GM12865 (cell line): Measurements from ENCODE around the gene TRPV6.

Experiments used
- DNase-seq: peaks from one replicate; pipeline ENCODE4 v3.0.0; 2010; ENCODE audit warnings: low read depth
- H3K4me3 ChIP-seq: 2 replicates; pipeline ENCODE4 v1.5.1; 2011; ENCODE audit warnings: mild to moderate bottlenecking, low read depth, low read length, control low read depth
- TF ChIP-seq, protein P1 (sequence below): IDR thresholded peaks from 2 replicates; pipeline ENCODE4 v1.5.1; 2011; ENCODE audit warnings: low read length, control low read depth, low read depth, inconsistent platforms; ENCODE audit not compliant: insufficient read depth; ENCODE audit errors: missing control alignments

Gene TRPV6

GRCh38 chr7:142908921-142909890 is 23.7 kb upstream of the TRPV6 start:
- TF ChIP-seq, protein P1, sequence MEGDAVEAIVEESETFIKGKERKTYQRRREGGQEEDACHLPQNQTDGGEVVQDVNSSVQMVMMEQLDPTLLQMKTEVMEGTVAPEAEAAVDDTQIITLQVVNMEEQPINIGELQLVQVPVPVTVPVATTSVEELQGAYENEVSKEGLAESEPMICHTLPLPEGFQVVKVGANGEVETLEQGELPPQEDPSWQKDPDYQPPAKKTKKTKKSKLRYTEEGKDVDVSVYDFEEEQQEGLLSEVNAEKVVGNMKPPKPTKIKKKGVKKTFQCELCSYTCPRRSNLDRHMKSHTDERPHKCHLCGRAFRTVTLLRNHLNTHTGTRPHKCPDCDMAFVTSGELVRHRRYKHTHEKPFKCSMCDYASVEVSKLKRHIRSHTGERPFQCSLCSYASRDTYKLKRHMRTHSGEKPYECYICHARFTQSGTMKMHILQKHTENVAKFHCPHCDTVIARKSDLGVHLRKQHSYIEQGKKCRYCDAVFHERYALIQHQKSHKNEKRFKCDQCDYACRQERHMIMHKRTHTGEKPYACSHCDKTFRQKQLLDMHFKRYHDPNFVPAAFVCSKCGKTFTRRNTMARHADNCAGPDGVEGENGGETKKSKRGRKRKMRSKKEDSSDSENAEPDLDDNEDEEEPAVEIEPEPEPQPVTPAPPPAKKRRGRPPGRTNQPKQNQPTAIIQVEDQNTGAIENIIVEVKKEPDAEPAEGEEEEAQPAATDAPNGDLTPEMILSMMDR: peak; percentile 32
- peak; percentile 29 for DNase-seq
- no peak overlapping the region for H3K4me3 ChIP-seq

DNA sequence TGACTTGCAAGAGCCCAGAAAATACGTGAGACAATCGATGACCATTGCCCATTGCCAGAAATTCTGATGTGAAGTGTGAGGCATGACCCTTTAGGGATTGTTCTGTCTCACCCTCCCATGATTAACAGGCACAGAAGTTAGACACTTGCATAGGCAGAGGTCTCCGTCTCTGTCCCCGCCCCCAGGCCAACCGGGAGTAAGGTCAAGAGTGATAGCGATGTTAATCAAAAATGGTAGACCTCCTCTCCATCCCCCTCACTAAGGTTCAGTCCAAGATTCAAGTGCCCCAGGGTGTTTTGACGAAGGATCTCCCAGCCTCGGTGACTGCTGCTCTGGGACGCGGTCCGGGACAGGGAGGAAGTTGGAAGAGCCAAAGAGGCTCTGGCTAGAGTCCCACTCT is 22.7 kb upstream of the TRPV6 start:
- H3K4me3 ChIP-seq: no peak overlapping the region
- TF ChIP-seq, protein P1: no peak
- no peak for DNase-seq

DNA sequence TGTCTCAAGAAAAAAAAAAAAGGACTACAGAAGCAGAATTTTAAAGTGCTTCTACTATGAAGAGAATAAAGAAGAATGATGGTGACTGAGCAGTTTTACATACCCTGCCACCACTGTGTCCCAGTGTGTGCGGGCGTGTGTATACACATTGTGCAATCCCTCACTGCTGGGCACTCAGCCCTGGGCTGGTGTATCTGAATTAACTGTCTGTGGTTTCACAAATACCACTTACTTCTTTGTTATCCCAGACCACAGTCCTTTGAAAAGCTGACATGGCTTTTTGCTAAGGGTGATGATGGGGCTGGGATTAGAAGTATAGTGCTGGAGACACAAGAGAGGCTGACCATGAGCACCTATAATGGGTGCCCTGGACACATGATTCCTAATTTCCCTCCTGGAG is 21.1 kb upstream of the TRPV6 start:
- DNase-seq: no peak
- TF ChIP-seq, protein P1: no peak
- H3K4me3 ChIP-seq: no peak overlapping the region

GRCh38 chr7:142905759-142906158 is 20.2 kb upstream of the TRPV6 start:
- TF ChIP-seq, protein P1: no peak
- no peak overlapping the region for H3K4me3 ChIP-seq
- DNase-seq: no peak

DNA sequence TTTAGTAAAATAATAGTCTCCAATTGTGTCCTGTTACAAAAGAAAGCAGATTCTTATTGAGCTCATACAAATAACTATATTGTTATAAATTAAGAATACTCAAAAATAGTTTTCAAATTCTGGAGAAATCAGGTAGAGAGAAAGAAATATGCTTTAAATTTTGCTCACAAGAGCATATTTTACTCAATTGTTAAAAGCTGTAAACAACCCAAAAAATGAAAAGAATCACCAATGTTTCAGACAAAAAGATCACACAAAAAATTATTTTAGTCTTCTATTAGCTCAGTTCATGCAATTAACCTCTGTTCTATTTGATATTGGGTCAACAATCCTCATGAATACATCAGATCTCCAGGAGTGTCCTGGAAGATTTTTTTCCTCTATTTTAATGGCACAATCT is 18.6 kb upstream of the TRPV6 start:
- H3K4me3 ChIP-seq: no peak overlapping the region
- no peak for DNase-seq
- TF ChIP-seq, protein P1: no peak

DNA sequence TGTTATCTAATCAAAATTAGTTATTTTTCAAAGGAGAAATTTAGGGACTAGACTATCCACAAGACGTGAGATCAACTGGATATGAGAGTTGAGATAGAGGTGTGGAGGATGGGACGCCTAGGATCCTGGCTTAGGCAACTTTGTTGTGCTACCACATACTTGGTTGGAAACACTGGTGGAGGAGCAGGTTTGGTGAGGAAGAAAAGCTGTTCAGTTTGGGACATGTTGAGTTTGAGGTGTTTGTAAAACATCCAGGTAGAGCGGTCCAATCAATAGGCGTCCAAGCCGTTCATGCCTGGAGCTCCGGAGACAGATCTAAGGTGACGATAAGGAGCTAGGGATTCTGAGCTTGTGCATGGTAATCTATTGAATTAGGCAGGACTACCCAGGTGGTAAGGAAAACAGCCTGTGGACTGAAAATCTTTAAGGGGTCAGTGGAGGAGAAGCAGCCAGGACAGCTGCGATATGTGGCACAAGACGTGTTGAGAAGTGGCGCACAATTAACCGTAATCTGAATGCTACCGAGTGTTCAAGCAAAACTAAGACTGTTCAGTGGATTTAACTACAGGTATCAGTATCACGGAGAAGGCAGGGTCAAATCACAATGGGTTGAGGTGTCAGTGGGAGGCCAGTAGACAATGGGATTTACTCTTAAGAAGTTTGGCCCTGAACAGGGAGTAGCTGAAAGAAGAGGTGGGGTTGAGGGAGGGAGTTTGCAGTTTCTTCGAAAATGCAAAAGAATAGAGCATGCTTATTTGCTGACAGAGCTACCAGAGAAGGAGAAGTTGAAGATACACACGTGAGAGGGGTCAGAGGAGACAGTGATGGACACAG is 16.1 kb upstream of the TRPV6 start:
- TF ChIP-seq, protein P1: no peak
- DNase-seq: no peak

More for the DNA sequence above, 16.1 kb upstream of the TRPV6 start:
- no peak overlapping the region for H3K4me3 ChIP-seq
